ENCODE results near the gene ARID2. TPM values are rescaled to one million over a fixed set of nuclear protein-coding genes. Genes with fewer than 3 reads are reported as not detected.

Gene ARID2
- polyA plus RNA-seq, 1 donor from 2014 or later = 20.6 TPM

DNA sequence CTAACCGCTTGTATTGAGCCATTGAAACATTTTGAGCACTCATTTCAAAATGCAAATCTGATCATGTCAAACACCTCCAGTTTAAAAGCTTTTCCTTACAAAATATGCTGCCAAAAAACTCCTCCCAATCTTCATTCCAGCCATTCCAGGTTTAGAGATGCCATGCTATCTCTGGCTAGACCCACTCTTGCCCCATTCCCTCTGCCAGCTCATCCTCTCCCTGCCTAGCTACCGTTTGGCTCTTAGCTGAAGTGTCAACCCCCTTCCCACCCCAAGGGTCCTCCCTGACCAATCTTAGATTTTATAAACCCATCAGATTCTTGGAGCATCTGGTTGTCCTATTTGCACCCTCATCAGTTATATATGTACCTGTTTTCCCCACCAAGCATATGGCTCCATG, 185.9 kb downstream of the ARID2 start:
- no peaks in the 10 kb centered on the region for H4K20me1 ChIP-seq (ENCODE audit: insufficient read depth)
- no peak overlapping the region for H3K27ac ChIP-seq (ENCODE audit: low read length)
- H3K4me2 ChIP-seq (ENCODE audit: low read length) = no peak overlapping the region
- H3K9me3 ChIP-seq (ENCODE audit: low read length) = no peaks in the 10 kb centered on the region
- H3K79me2 ChIP-seq (replicated peaks; ENCODE audit: insufficient read depth, low read length) = no peaks in the 10 kb centered on the region
- no peak overlapping the region for H2AFZ ChIP-seq (ENCODE audit: low read depth, low read length)
- no peak overlapping the region for H3K4me3 ChIP-seq (ENCODE audit: low read length)
- H3K9me2 ChIP-seq (ENCODE audit: insufficient read depth, low read length) = no peaks in the 10 kb centered on the region
- no peaks in the 10 kb centered on the region for H3K27me3 ChIP-seq (ENCODE audit: insufficient read depth, low read depth, low read length)
- no peaks in the 10 kb centered on the region for H3F3A ChIP-seq (ENCODE audit: insufficient read depth, low read length, poor library complexity, severe bottlenecking)
- no peak overlapping the region for H3K9ac ChIP-seq (ENCODE audit: low read length)
- no peaks in the 10 kb centered on the region for H3K36me3 ChIP-seq (ENCODE audit: insufficient read depth, low read length)
- TF ChIP-seq MXI1 (conservative IDR thresholded peaks at IDR 0.05; ENCODE audit: poor library complexity, severe bottlenecking) (no peak), EP300 (conservative IDR thresholded peaks at IDR 0.05; ENCODE audit: poor library complexity, severe bottlenecking) (no peak), SMC3 (conservative IDR thresholded peaks at IDR 0.05; ENCODE audit: poor library complexity) (no peak), RAD21 (conservative IDR thresholded peaks at IDR 0.05) (no peak), POLR2AphosphoS5 (IDR thresholded peaks at IDR 0.05) (no peak), TAF1 (IDR thresholded peaks at IDR 0.05; ENCODE audit: low read depth) (no peak)
- TF ChIP-seq, protein P1, sequence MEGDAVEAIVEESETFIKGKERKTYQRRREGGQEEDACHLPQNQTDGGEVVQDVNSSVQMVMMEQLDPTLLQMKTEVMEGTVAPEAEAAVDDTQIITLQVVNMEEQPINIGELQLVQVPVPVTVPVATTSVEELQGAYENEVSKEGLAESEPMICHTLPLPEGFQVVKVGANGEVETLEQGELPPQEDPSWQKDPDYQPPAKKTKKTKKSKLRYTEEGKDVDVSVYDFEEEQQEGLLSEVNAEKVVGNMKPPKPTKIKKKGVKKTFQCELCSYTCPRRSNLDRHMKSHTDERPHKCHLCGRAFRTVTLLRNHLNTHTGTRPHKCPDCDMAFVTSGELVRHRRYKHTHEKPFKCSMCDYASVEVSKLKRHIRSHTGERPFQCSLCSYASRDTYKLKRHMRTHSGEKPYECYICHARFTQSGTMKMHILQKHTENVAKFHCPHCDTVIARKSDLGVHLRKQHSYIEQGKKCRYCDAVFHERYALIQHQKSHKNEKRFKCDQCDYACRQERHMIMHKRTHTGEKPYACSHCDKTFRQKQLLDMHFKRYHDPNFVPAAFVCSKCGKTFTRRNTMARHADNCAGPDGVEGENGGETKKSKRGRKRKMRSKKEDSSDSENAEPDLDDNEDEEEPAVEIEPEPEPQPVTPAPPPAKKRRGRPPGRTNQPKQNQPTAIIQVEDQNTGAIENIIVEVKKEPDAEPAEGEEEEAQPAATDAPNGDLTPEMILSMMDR (IDR thresholded peaks at IDR 0.05; ENCODE audit: poor library complexity, severe bottlenecking) = no peak
- TF ChIP-seq, protein P2, sequence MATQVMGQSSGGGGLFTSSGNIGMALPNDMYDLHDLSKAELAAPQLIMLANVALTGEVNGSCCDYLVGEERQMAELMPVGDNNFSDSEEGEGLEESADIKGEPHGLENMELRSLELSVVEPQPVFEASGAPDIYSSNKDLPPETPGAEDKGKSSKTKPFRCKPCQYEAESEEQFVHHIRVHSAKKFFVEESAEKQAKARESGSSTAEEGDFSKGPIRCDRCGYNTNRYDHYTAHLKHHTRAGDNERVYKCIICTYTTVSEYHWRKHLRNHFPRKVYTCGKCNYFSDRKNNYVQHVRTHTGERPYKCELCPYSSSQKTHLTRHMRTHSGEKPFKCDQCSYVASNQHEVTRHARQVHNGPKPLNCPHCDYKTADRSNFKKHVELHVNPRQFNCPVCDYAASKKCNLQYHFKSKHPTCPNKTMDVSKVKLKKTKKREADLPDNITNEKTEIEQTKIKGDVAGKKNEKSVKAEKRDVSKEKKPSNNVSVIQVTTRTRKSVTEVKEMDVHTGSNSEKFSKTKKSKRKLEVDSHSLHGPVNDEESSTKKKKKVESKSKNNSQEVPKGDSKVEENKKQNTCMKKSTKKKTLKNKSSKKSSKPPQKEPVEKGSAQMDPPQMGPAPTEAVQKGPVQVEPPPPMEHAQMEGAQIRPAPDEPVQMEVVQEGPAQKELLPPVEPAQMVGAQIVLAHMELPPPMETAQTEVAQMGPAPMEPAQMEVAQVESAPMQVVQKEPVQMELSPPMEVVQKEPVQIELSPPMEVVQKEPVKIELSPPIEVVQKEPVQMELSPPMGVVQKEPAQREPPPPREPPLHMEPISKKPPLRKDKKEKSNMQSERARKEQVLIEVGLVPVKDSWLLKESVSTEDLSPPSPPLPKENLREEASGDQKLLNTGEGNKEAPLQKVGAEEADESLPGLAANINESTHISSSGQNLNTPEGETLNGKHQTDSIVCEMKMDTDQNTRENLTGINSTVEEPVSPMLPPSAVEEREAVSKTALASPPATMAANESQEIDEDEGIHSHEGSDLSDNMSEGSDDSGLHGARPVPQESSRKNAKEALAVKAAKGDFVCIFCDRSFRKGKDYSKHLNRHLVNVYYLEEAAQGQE (IDR thresholded peaks at IDR 0.05; ENCODE audit: borderline replicate concordance) = no peak

GRCh38 chr12:45918818-45919217, 189.3 kb downstream of the ARID2 start:
- Histone ChIP-seq H3K27ac (ENCODE audit: low read length) (no peak overlapping the region), H3K4me2 (ENCODE audit: low read length) (no peak overlapping the region), H3K27me3 (ENCODE audit: insufficient read depth, low read depth, low read length) (no peaks in the 10 kb centered on the region), H2AFZ (ENCODE audit: low read depth, low read length) (no peak overlapping the region), H3K9ac (ENCODE audit: low read length) (no peak overlapping the region), H3K9me3 (ENCODE audit: low read length) (no peaks in the 10 kb centered on the region), H3K79me2 (replicated peaks; ENCODE audit: insufficient read depth, low read length) (no peaks in the 10 kb centered on the region), H3K36me3 (ENCODE audit: insufficient read depth, low read length) (no peaks in the 10 kb centered on the region), H3K4me3 (ENCODE audit: low read length) (no peak overlapping the region), H3K9me2 (ENCODE audit: insufficient read depth, low read length) (no peaks in the 10 kb centered on the region), H3F3A (ENCODE audit: insufficient read depth, low read length, poor library complexity, severe bottlenecking) (no peaks in the 10 kb centered on the region), H4K20me1 (ENCODE audit: insufficient read depth) (no peaks in the 10 kb centered on the region)
- TF ChIP-seq EP300 (conservative IDR thresholded peaks at IDR 0.05; ENCODE audit: poor library complexity, severe bottlenecking) (no peak), SMC3 (conservative IDR thresholded peaks at IDR 0.05; ENCODE audit: poor library complexity) (no peak), EZH2 (IDR thresholded peaks at IDR 0.05; ENCODE audit: borderline replicate concordance, insufficient read depth, low read length, poor library complexity, severe bottlenecking) (no peak), POLR2AphosphoS5 (IDR thresholded peaks at IDR 0.05) (no peak), RAD21 (conservative IDR thresholded peaks at IDR 0.05) (no peak), TAF1 (IDR thresholded peaks at IDR 0.05; ENCODE audit: low read depth) (no peak)
- TF ChIP-seq, protein P1 (IDR thresholded peaks at IDR 0.05; ENCODE audit: poor library complexity, severe bottlenecking) = no peak
- TF ChIP-seq, protein P2 (IDR thresholded peaks at IDR 0.05; ENCODE audit: borderline replicate concordance) = no peak

Measured in neural cell (in vitro differentiated cells).